Adrenal gland (tissue), 5 donors: ENCODE measurements around the gene BBX.

ENCODE experiments used
- CTCF ChIP-seq, 6 experiments: fragments of 450-650 bp in 4 of 6; fragments of 200-600 bp in 2 of 6; sonication (generic) in 1 of 6; IDR thresholded peaks; 1 replicate in 5 of 6; 2 replicates in 1 of 6; pipeline versions ENCODE4 v1.5.1 to v1.8.0; 2016 to 2021; ENCODE audit warnings: antibody characterized with exemption in 6 of 6, mild to moderate bottlenecking in 2 of 6, moderate library complexity in 1 of 6
- POLR2A ChIP-seq, 2 donors: fragments of 450-650 bp; IDR thresholded peaks; one replicate each; pipeline ENCODE4 v1.6.1; 2017; ENCODE audit warnings: antibody characterized with exemption in 2 of 2, mild to moderate bottlenecking in 2 of 2, moderate library complexity in 1 of 2
- donor health status: DM: no; HTN: no; CAD: no.

DNA sequence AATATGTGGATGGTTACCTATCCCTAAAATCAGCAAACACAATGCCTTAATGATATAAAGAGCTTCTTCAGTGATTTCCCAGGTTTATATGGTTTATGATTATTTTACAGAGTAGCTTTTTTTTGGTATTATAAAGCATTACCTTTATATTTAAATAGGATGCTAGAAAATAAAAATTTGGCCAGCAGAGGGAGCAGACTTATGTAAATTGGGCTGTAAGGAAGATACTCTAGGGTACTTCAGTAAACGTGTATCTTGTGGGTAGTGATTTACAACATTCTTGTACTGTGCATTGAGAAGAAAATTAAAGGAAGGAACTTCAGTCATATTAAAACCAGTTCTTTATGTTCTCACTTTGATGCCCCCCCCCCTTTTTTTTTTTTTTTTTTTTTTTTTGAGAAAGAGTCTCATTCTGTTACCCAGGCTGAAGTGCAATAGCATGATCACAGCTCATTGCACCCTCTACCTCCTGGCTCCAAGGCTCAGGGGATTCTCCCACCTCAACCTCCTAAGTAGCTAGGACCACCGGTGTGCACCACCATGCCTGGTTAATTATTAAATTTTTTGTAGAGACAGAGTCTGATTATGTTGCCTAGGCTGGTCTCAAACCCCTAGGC, 167.9 kb downstream of the BBX start:
- TF ChIP-seq POLR2A (IDR thresholded peaks at IDR 0.05) = no peak
- TF ChIP-seq CTCF (IDR thresholded peaks at IDR 0.05) = peak; percentile 20 to 62 (median 50)
